DMS 273 (cell line): Measurements from ENCODE around the gene HUWE1.
A peak's percentile ranks its signal among the peaks of the same experiment; 100 is the strongest.

Source experiments
- DNase-seq: peaks from one replicate; lab custom pipeline; 2025; ENCODE audit not compliant: unreplicated experiment; lab: John Stamatoyannopoulos, UW

Gene HUWE1

GRCh38 chrX:53622431-53622830 lies 64.1 kb downstream of the HUWE1 start:
- no peak for DNase-seq

GRCh38 chrX:53621418-53621986 lies 65.0 kb downstream of the HUWE1 start:
- DNase-seq: no peak

GRCh38 chrX:53616946-53617345 lies 69.6 kb downstream of the HUWE1 start:
- no peak for DNase-seq

- no peak for DNase-seq
These were observed 80.1 kb downstream of the HUWE1 start for GRCh38 chrX:53606456-53606855.

- no peak for DNase-seq
These were observed 81.5 kb downstream of the HUWE1 start for GRCh38 chrX:53605004-53605403.

- no peak for DNase-seq
These were observed 86.6 kb downstream of the HUWE1 start for GRCh38 chrX:53599781-53600396.

- no peak for DNase-seq
These were observed 88.3 kb downstream of the HUWE1 start for GRCh38 chrX:53598169-53598568.

GRCh38 chrX:53595266-53595810 lies 91.2 kb downstream of the HUWE1 start:
- DNase-seq: no peak

- no peak for DNase-seq
These were observed 92.2 kb downstream of the HUWE1 start for GRCh38 chrX:53594354-53594753.

- DNase-seq: no peak
These were observed 98.6 kb downstream of the HUWE1 start for GRCh38 chrX:53587795-53588420.

- no peak for DNase-seq
These were observed 101.6 kb downstream of the HUWE1 start for GRCh38 chrX:53584891-53585290.

GRCh38 chrX:53583571-53583970 lies 102.9 kb downstream of the HUWE1 start:
- DNase-seq: no peak

- DNase-seq: no peak
These were observed 105.6 kb downstream of the HUWE1 start for GRCh38 chrX:53580742-53581504.

GRCh38 chrX:53571494-53571893 lies 115.0 kb downstream of the HUWE1 start:
- DNase-seq: no peak

GRCh38 chrX:53563324-53563723 lies 123.2 kb downstream of the HUWE1 start:
- DNase-seq: no peak

GRCh38 chrX:53561912-53562311 lies 124.6 kb downstream of the HUWE1 start:
- DNase-seq: no peak

GRCh38 chrX:53558646-53559045 lies 127.9 kb downstream of the HUWE1 start:
- no peak for DNase-seq

- DNase-seq: no peak
These were observed 129.7 kb downstream of the HUWE1 start for GRCh38 chrX:53556868-53557267.

GRCh38 chrX:53550756-53551463 lies 135.6 kb downstream of the HUWE1 start:
- no peak for DNase-seq

GRCh38 chrX:53547668-53548067 lies 138.9 kb downstream of the HUWE1 start:
- DNase-seq: no peak

- DNase-seq: peak; percentile 26
These were observed 141.6 kb downstream of the HUWE1 start for GRCh38 chrX:53544936-53545335.
